ENCODE results near the gene ANLN.

ANLN gene

GRCh38 chr7:36422072-36422471, 32.4 kb downstream of the ANLN start:
- TF ChIP-seq CTCF (conservative IDR thresholded peaks at IDR 0.05; ENCODE audit: low read length) (no peak), EZH2phosphoT487 (IDR thresholded peaks at IDR 0.05; ENCODE audit: borderline replicate concordance) (no peak)
- H3K27me3 ChIP-seq (ENCODE audit: insufficient read depth, low read length, poor library complexity, severe bottlenecking), result no peaks in the 10 kb centered on the region
- no peaks in the 10 kb centered on the region for H3K79me2 ChIP-seq (ENCODE audit: insufficient read depth, low read length)
- peaks cover 90% of the 10 kb centered on the region for H3K36me3 ChIP-seq (ENCODE audit: insufficient read depth, low read length)
- no peak overlapping the region for H3K9ac ChIP-seq (ENCODE audit: low read depth, low read length, poor library complexity, severe bottlenecking)
- no peak overlapping the region for H2AFZ ChIP-seq (ENCODE audit: low read length)
- 0 out of 2 replicates have a peak, but pooled peaks cover 3% of the 10 kb centered on the region for H3F3A ChIP-seq (ENCODE audit: low read depth)
- no peak overlapping the region for H3K4me3 ChIP-seq (ENCODE audit: low read length, poor library complexity, severe bottlenecking)
- H3K4me1 ChIP-seq (ENCODE audit: insufficient read depth, low read length, poor library complexity, severe bottlenecking), result no peaks in the 10 kb centered on the region
- no peaks in the 10 kb centered on the region for H3K9me2 ChIP-seq (replicated peaks; ENCODE audit: low read depth, low read length)
- H3K4me2 ChIP-seq (ENCODE audit: low read depth, low read length, poor library complexity, severe bottlenecking), result no peak overlapping the region
- H4K20me1 ChIP-seq (ENCODE audit: insufficient read depth, low read length, poor library complexity, severe bottlenecking), result no peaks in the 10 kb centered on the region
- H3K9me3 ChIP-seq (ENCODE audit: insufficient read depth, low read depth, low read length), result no peaks in the 10 kb centered on the region

GRCh38 chr7:36423633-36424032, 34.0 kb downstream of the ANLN start:
- no peaks in the 10 kb centered on the region for H3K9me2 ChIP-seq (replicated peaks; ENCODE audit: low read depth, low read length)
- peaks cover 91% of the 10 kb centered on the region for H3K36me3 ChIP-seq (ENCODE audit: insufficient read depth, low read length)
- TF ChIP-seq CTCF (conservative IDR thresholded peaks at IDR 0.05; ENCODE audit: low read length) (no peak), EZH2phosphoT487 (IDR thresholded peaks at IDR 0.05; ENCODE audit: borderline replicate concordance) (no peak)
- H3K4me1 ChIP-seq (ENCODE audit: insufficient read depth, low read length, poor library complexity, severe bottlenecking), result no peaks in the 10 kb centered on the region
- H3K9me3 ChIP-seq (ENCODE audit: insufficient read depth, low read depth, low read length), result no peaks in the 10 kb centered on the region
- no peaks in the 10 kb centered on the region for H3K27me3 ChIP-seq (ENCODE audit: insufficient read depth, low read length, poor library complexity, severe bottlenecking)
- no peak overlapping the region for H3K9ac ChIP-seq (ENCODE audit: low read depth, low read length, poor library complexity, severe bottlenecking)
- H3F3A ChIP-seq (ENCODE audit: low read depth), result 0 out of 2 replicates have a peak, but pooled peaks cover 3% of the 10 kb centered on the region
- H3K4me3 ChIP-seq (ENCODE audit: low read length, poor library complexity, severe bottlenecking), result no peak overlapping the region
- no peak overlapping the region for H2AFZ ChIP-seq (ENCODE audit: low read length)
- H3K4me2 ChIP-seq (ENCODE audit: low read depth, low read length, poor library complexity, severe bottlenecking), result no peak overlapping the region
- no peaks in the 10 kb centered on the region for H3K79me2 ChIP-seq (ENCODE audit: insufficient read depth, low read length)
- no peaks in the 10 kb centered on the region for H4K20me1 ChIP-seq (ENCODE audit: insufficient read depth, low read length, poor library complexity, severe bottlenecking)

- Histone ChIP-seq H3K79me2 (ENCODE audit: insufficient read depth, low read length) (no peaks in the 10 kb centered on the region), H3F3A (ENCODE audit: low read depth) (no peaks in the 10 kb centered on the region), H3K36me3 (ENCODE audit: insufficient read depth, low read length) (peaks cover 94% of the 10 kb centered on the region), H3K27me3 (ENCODE audit: insufficient read depth, low read length, poor library complexity, severe bottlenecking) (no peaks in the 10 kb centered on the region), H2AFZ (ENCODE audit: low read length) (no peak overlapping the region), H3K9me3 (ENCODE audit: insufficient read depth, low read depth, low read length) (no peaks in the 10 kb centered on the region), H3K4me2 (ENCODE audit: low read depth, low read length, poor library complexity, severe bottlenecking) (no peak overlapping the region), H4K20me1 (ENCODE audit: insufficient read depth, low read length, poor library complexity, severe bottlenecking) (no peaks in the 10 kb centered on the region), H3K4me3 (ENCODE audit: low read length, poor library complexity, severe bottlenecking) (no peak overlapping the region), H3K9me2 (replicated peaks; ENCODE audit: low read depth, low read length) (no peaks in the 10 kb centered on the region), H3K4me1 (ENCODE audit: insufficient read depth, low read length, poor library complexity, severe bottlenecking) (no peaks in the 10 kb centered on the region), H3K9ac (ENCODE audit: low read depth, low read length, poor library complexity, severe bottlenecking) (no peak overlapping the region)
- TF ChIP-seq EZH2phosphoT487 (IDR thresholded peaks at IDR 0.05; ENCODE audit: borderline replicate concordance) (no peak), CTCF (conservative IDR thresholded peaks at IDR 0.05; ENCODE audit: low read length) (no peak)
Measured at GRCh38 chr7:36430186-36430585, 40.5 kb downstream of the ANLN start.

Data from Loucy (cell line).